Thymus (tissue), 11 donors: ENCODE data around the gene C1orf198. TPM values are rescaled to one million over a fixed set of nuclear protein-coding genes. Genes with fewer than 3 reads are reported as not detected.

Source experiments
- DNase-seq, 9 donors: peaks; one replicate each; pipeline ENCODE4 v3.0.0-alpha.2; 2013; ENCODE audit warnings: low spot score in 9 of 9, low read depth in 6 of 9, missing footprints in 1 of 9
- H3K27ac ChIP-seq, 2 donors: one replicate each; pipeline ENCODE4 v1.5.1; 2013; ENCODE audit warnings: control low read depth in 1 of 2, low read depth in 1 of 2, low read length in 1 of 2, mild to moderate bottlenecking in 1 of 2, moderate library complexity in 1 of 2
- H3K27me3 ChIP-seq, 2 donors: one replicate each; pipeline ENCODE4 v1.5.1; 2013; ENCODE audit warnings: low read length in 1 of 2; ENCODE audit not compliant: control insufficient read depth in 2 of 2, insufficient read depth in 1 of 2
- H3K36me3 ChIP-seq, 2 donors: one replicate each; pipeline ENCODE4 v1.5.1; 2013; ENCODE audit warnings: low read length in 1 of 2, mild to moderate bottlenecking in 1 of 2, moderate library complexity in 1 of 2; ENCODE audit not compliant: control insufficient read depth in 2 of 2, insufficient read depth in 2 of 2
- H3K4me1 ChIP-seq, 2 donors: one replicate each; pipeline ENCODE4 v1.5.1; 2013; ENCODE audit warnings: low read length in 2 of 2; ENCODE audit not compliant: control insufficient read depth in 2 of 2, insufficient read depth in 2 of 2
- H3K4me3 ChIP-seq, 2 donors: one replicate each; pipeline ENCODE4 v1.5.1; 2013; ENCODE audit warnings: low read length in 2 of 2, control low read depth in 1 of 2, mild to moderate bottlenecking in 1 of 2
- H3K9me3 ChIP-seq, 2 donors: one replicate each; pipeline ENCODE4 v1.5.1; 2013; ENCODE audit warnings: low read length in 1 of 2, mild to moderate bottlenecking in 1 of 2; ENCODE audit not compliant: control insufficient read depth in 2 of 2, insufficient read depth in 1 of 2
- WGBS: extraction: QIAGEN DNeasy Blood & Tissue Kit; methylation state at CpG from one replicate; pipeline ENCODE4 v1.1.7; 2013; 5-methylcytosine and 5-hydroxymethylcytosine counted together
- polyA plus RNA-seq: library from polyadenylated mRNA; stranded (reverse); fragments of 200-250 nt; gene quantifications from one replicate; pipeline ENCODE4 v1.2.3, GENCODE V29; 2013
- total RNA-seq: library from RNA; stranded (reverse); fragments of 120-200 nt; gene quantifications from one replicate; pipeline ENCODE4 v1.2.4, GENCODE V29; 2013
- donor health status: healthy.

Gene C1orf198
- total and polyA plus RNA-seq, 2 donors: 10.1 to 14.2 TPM

- Histone ChIP-seq H3K27ac (no peak overlapping the region), H3K27me3 (no peaks in the 10 kb centered on the region), H3K4me1 (peaks cover 0 to 1% of the 10 kb centered on the region in 2 donors), H3K4me3 (no peak overlapping the region), H3K9me3 (peaks cover 0 to under 1% of the 10 kb centered on the region in 2 donors), H3K36me3 (no peaks in the 10 kb centered on the region)
- 97% methylated on average over 7 of the region's 7 CpGs for WGBS
- no peak for DNase-seq
These were observed 10.0 kb downstream of the C1orf198 start for GRCh38 chr1:230858236-230858820.

GRCh38 chr1:230857822-230858221 is 10.5 kb downstream of the C1orf198 start:
- Histone ChIP-seq H3K36me3 (no peaks in the 10 kb centered on the region), H3K27me3 (no peaks in the 10 kb centered on the region), H3K27ac (no peak overlapping the region), H3K4me1 (no peaks in the 10 kb centered on the region), H3K4me3 (no peak overlapping the region), H3K9me3 (no peaks in the 10 kb centered on the region)
- no peak for DNase-seq
- WGBS: 94% methylated on average over 1 of the region's 1 CpG

- Histone ChIP-seq H3K4me1 (no peaks in the 10 kb centered on the region), H3K27ac (no peak overlapping the region), H3K4me3 (no peak overlapping the region), H3K27me3 (no peaks in the 10 kb centered on the region), H3K9me3 (no peaks in the 10 kb centered on the region), H3K36me3 (no peaks in the 10 kb centered on the region)
- WGBS: 98% methylated on average over 13 of the region's 13 CpGs
- DNase-seq: no peak
These were observed 11.2 kb downstream of the C1orf198 start for GRCh38 chr1:230857077-230857476.

- Histone ChIP-seq H3K9me3 (no peaks in the 10 kb centered on the region), H3K27me3 (no peaks in the 10 kb centered on the region), H3K4me1 (no peaks in the 10 kb centered on the region), H3K27ac (no peak overlapping the region), H3K36me3 (no peaks in the 10 kb centered on the region), H3K4me3 (no peak overlapping the region)
- no peak for DNase-seq
- WGBS: 98% methylated on average over 4 of the region's 4 CpGs
These were observed 12.4 kb downstream of the C1orf198 start for GRCh38 chr1:230855886-230856285.

- H3K4me3 ChIP-seq: no peak overlapping the region
- H3K4me1 ChIP-seq: peaks cover 0 to 12% of the 10 kb centered on the region in 2 donors
- no peaks in the 10 kb centered on the region for H3K27me3 ChIP-seq
- WGBS: 98% methylated on average over 7 of the region's 7 CpGs
- no peaks in the 10 kb centered on the region for H3K9me3 ChIP-seq
- DNase-seq: no peak
- H3K36me3 ChIP-seq: no peaks in the 10 kb centered on the region
- no peak overlapping the region for H3K27ac ChIP-seq
These were observed 13.9 kb downstream of the C1orf198 start for GRCh38 chr1:230854423-230854822.

- no peak overlapping the region for H3K4me3 ChIP-seq
- H3K9me3 ChIP-seq: no peaks in the 10 kb centered on the region
- no peak overlapping the region for H3K27ac ChIP-seq
- WGBS: 98% methylated on average over 3 of the region's 3 CpGs
- no peak for DNase-seq
- H3K4me1 ChIP-seq: peaks cover 0 to 19% of the 10 kb centered on the region in 2 donors
- H3K27me3 ChIP-seq: no peaks in the 10 kb centered on the region
- H3K36me3 ChIP-seq: no peaks in the 10 kb centered on the region
These were observed 14.6 kb downstream of the C1orf198 start for GRCh38 chr1:230853731-230854130.

- Histone ChIP-seq H3K4me3 (no peak overlapping the region), H3K27me3 (no peaks in the 10 kb centered on the region), H3K4me1 (peaks cover 0 to 19% of the 10 kb centered on the region in 2 donors), H3K27ac (no peak overlapping the region), H3K9me3 (no peaks in the 10 kb centered on the region), H3K36me3 (no peaks in the 10 kb centered on the region)
- no peak for DNase-seq
- 89% methylated on average over 8 of the region's 8 CpGs for WGBS
These were observed 15.4 kb downstream of the C1orf198 start for GRCh38 chr1:230852959-230853358.

GRCh38 chr1:230851291-230851691 is 17.0 kb downstream of the C1orf198 start:
- no peaks in the 10 kb centered on the region for H3K27me3 ChIP-seq
- H3K9me3 ChIP-seq: no peaks in the 10 kb centered on the region
- no peaks in the 10 kb centered on the region for H3K36me3 ChIP-seq
- peaks cover 0 to 22% of the 10 kb centered on the region in 2 donors for H3K4me1 ChIP-seq
- 92% methylated on average over 5 of the region's 5 CpGs for whole genome bisulfite sequencing
- no peak overlapping the region for H3K4me3 ChIP-seq
- no peak overlapping the region for H3K27ac ChIP-seq
- DNase-seq: no peak

GRCh38 chr1:230850547-230850946 is 17.8 kb downstream of the C1orf198 start:
- Histone ChIP-seq H3K9me3 (no peaks in the 10 kb centered on the region), H3K4me3 (no peak overlapping the region), H3K4me1 (peaks cover 0 to 22% of the 10 kb centered on the region in 2 donors), H3K36me3 (no peaks in the 10 kb centered on the region), H3K27ac (peak overlapping the region in 1 of 2 donors; percentile 70), H3K27me3 (no peaks in the 10 kb centered on the region)
- 85% methylated on average over 8 of the region's 8 CpGs for WGBS
- DNase-seq: no peak
